Liver (tissue), 9 donors: Measurements from ENCODE around the gene SDK2. TPM values are rescaled to one million over a fixed set of nuclear protein-coding genes. Genes with fewer than 3 reads are reported as not detected.

Source experiments
- DNase-seq: peaks from one replicate; pipeline ENCODE4 v3.0.0-alpha.2; 2017; ENCODE audit warnings: low spot score
- H3K27ac ChIP-seq, 2 donors: one replicate each; pipeline ENCODE4 v1.7.0; 2013; ENCODE audit warnings: inconsistent platforms in 2 of 2, low read length in 2 of 2, control low read depth in 1 of 2, low read depth in 1 of 2, mild to moderate bottlenecking in 1 of 2
- H3K27me3 ChIP-seq, 4 donors: one replicate each; pipeline versions ENCODE4 v1.6.1 to v1.7.0; 2013; ENCODE audit warnings: low read length in 3 of 4, inconsistent platforms in 1 of 4, mild to moderate bottlenecking in 1 of 4, moderate library complexity in 1 of 4; ENCODE audit not compliant: control insufficient read depth in 4 of 4, insufficient read depth in 4 of 4
- H3K36me3 ChIP-seq, 4 donors: one replicate each; pipeline versions ENCODE4 v1.6.1 to v1.7.0; 2013; ENCODE audit warnings: low read length in 3 of 4, mild to moderate bottlenecking in 3 of 4, low read depth in 1 of 4, moderate library complexity in 1 of 4; ENCODE audit not compliant: control insufficient read depth in 4 of 4, insufficient read depth in 3 of 4
- H3K4me1 ChIP-seq, 4 donors: one replicate each; pipeline versions ENCODE4 v1.6.1 to v1.7.0; 2013; ENCODE audit warnings: low read length in 3 of 4, mild to moderate bottlenecking in 3 of 4, moderate library complexity in 1 of 4; ENCODE audit not compliant: control insufficient read depth in 4 of 4, insufficient read depth in 4 of 4
- H3K4me3 ChIP-seq, 3 donors: one replicate each; pipeline versions ENCODE4 v1.6.1 to v1.7.0; 2013; ENCODE audit warnings: low read length in 3 of 3, control low read depth in 1 of 3, low read depth in 1 of 3, mild to moderate bottlenecking in 1 of 3
- H3K9ac ChIP-seq, 2 donors: one replicate each; pipeline ENCODE4 v1.7.0; 2013; ENCODE audit warnings: low read length in 2 of 2, mild to moderate bottlenecking in 2 of 2, moderate library complexity in 2 of 2, control low read depth in 1 of 2, low read depth in 1 of 2
- H3K9me3 ChIP-seq, 4 donors: one replicate each; pipeline versions ENCODE4 v1.6.1 to v1.7.0; 2013; ENCODE audit warnings: low read length in 3 of 4; ENCODE audit not compliant: control insufficient read depth in 4 of 4
- EGR1 ChIP-seq, 2 donors: IDR thresholded peaks; 2 replicates each; pipeline ENCODE4 v1.6.1; 2016 to 2018; ENCODE audit warnings: antibody characterized with exemption in 2 of 2, low read depth in 2 of 2
- FOXA1 ChIP-seq: IDR thresholded peaks from 2 replicates; pipeline ENCODE4 v1.6.1; 2016; ENCODE audit warnings: antibody characterized with exemption
- FOXA2 ChIP-seq: IDR thresholded peaks from 2 replicates; pipeline ENCODE4 v1.6.1; 2016; ENCODE audit warnings: antibody characterized with exemption
- GABPA ChIP-seq, 2 donors: IDR thresholded peaks in 1 of 2; conservative IDR thresholded peaks in 1 of 2; 2 replicates each; pipeline ENCODE4 v1.6.1; 2016; ENCODE audit warnings: antibody characterized with exemption in 2 of 2, mild to moderate bottlenecking in 1 of 2, moderate library complexity in 1 of 2
- HNF4A ChIP-seq, 2 donors: conservative IDR thresholded peaks; 2 replicates each; pipeline ENCODE4 v1.6.1; 2016; ENCODE audit warnings: antibody characterized with exemption in 2 of 2, mild to moderate bottlenecking in 2 of 2
- HNF4G ChIP-seq: IDR thresholded peaks from 2 replicates; pipeline ENCODE4 v1.6.1; 2016; ENCODE audit warnings: antibody characterized with exemption
- NR2F2 ChIP-seq: IDR thresholded peaks from 2 replicates; pipeline ENCODE4 v1.6.1; 2016; ENCODE audit warnings: antibody characterized with exemption
- RAD21 ChIP-seq, 2 donors: IDR thresholded peaks; 2 replicates each; pipeline ENCODE4 v1.6.1; 2016; ENCODE audit warnings: antibody characterized with exemption in 2 of 2, mild to moderate bottlenecking in 2 of 2
- RXRA ChIP-seq, 2 donors: IDR thresholded peaks; 2 replicates each; pipeline ENCODE4 v1.6.1; 2017 to 2018; ENCODE audit warnings: antibody characterized with exemption in 2 of 2, mild to moderate bottlenecking in 1 of 2
- SP1 ChIP-seq: IDR thresholded peaks from 2 replicates; pipeline ENCODE4 v1.6.1; 2018; ENCODE audit warnings: antibody characterized with exemption, mild to moderate bottlenecking
- TAF1 ChIP-seq: conservative IDR thresholded peaks from 2 replicates; pipeline ENCODE4 v1.6.1; 2016; ENCODE audit warnings: antibody characterized with exemption, mild to moderate bottlenecking
- YY1 ChIP-seq: IDR thresholded peaks from 2 replicates; pipeline ENCODE4 v1.6.1; 2016; ENCODE audit warnings: antibody characterized with exemption, mild to moderate bottlenecking
- WGBS: extraction: QIAGEN DNeasy Blood & Tissue Kit; methylation state at CpG from one replicate; pipeline ENCODE4 v1.1.7; 2013; 5-methylcytosine and 5-hydroxymethylcytosine counted together
- polyA plus RNA-seq, 2 donors: library from polyadenylated mRNA; stranded (reverse) in 1 of 2; unstranded in 1 of 2; fragments of 200-250 nt in 1 of 2; fragments of >200 nt in 1 of 2; fragmentation: Nextera tagmentation in 1 of 2; extraction: Ambion mirVana in 1 of 2; gene quantifications; one replicate each; pipeline versions ENCODE4 v1.2.1 to v1.2.3, GENCODE V29; 2013 to 2015
- total RNA-seq, 2 donors: library from RNA; depleted of rRNA; stranded (reverse); fragments of >200 nt; gene quantifications; one replicate each; pipeline ENCODE4 v1.2.3, GENCODE V29; 2014
- TF ChIP-seq, protein P1 (sequence below): IDR thresholded peaks from 2 replicates; pipeline ENCODE4 v1.6.1; 2016; ENCODE audit warnings: antibody characterized with exemption
- TF ChIP-seq, protein P2 (sequence below): fragments of 150-350 bp; IDR thresholded peaks from 2 replicates; pipeline ENCODE4 v1.5.1; 2017; ENCODE audit warnings: improper control_type of control experiment, low read depth, low read length; ENCODE audit not compliant: missing input control
- TF ChIP-seq, protein P3 (sequence below): IDR thresholded peaks from 2 replicates; pipeline ENCODE4 v1.6.1; 2016; ENCODE audit warnings: antibody characterized with exemption
- TF ChIP-seq, protein P4 (sequence below): IDR thresholded peaks from 2 replicates; pipeline ENCODE4 v1.6.1; 2016; ENCODE audit warnings: antibody characterized with exemption, mild to moderate bottlenecking
- TF ChIP-seq, protein P5 (sequence below): IDR thresholded peaks from 2 replicates; pipeline ENCODE4 v1.6.1; 2016; ENCODE audit warnings: antibody characterized with exemption
- donor health status: healthy.
- donor health status: healthy.
- donor health status: healthy.
- donor health status: healthy.
- donor health status: healthy.

SDK2 gene
- total and polyA plus RNA-seq, 4 donors: 0.05 to 0.42 (median 0.10) TPM

DNA sequence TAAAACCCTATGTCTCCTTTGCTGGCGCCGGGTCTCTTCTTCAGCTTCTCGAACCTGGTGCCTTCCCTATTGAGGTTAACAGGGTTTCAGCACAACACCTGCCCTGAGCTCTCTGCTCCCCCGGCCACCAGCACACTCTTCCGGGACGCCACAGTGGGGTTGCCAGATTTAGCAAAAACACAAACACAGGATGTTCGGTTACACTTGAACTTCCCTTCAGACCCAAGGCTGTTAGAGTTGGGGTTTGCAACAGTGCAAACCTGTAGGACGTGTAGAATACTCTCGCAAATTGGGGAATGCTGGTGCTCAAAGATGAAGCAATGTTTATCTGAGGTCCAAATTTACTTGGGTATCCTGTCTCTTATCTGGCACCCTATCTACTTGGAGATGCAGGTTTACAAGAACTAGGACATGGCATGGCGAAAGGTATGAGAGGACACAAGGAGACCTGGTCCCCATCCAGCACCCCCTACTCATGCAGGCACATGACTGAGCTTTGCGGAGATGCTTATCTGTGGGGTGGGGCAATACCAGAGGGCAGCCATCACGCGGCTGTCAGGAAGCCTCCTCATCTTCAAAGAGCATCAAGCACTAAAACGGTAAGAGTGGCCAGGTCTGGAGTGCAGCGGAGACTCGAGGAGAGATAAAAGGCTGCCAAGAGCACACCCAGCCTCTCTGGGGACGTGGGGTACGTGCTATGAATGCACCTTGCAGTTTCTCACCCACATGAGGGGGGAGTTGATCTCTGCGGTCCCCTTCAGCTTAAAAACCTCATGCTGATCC lies 52.8 kb downstream of the SDK2 start:
- Histone ChIP-seq H3K36me3 (no peaks in the 10 kb centered on the region), H3K9me3 (no peaks in the 10 kb centered on the region), H3K9ac (no peak overlapping the region), H3K27me3 (peaks cover 0 to 2% (median 0%) of the 10 kb centered on the region in 4 donors), H3K4me1 (peaks cover 0 to 5% (median 0%) of the 10 kb centered on the region in 4 donors), H3K4me3 (no peak overlapping the region), H3K27ac (no peak overlapping the region)
- DNase-seq: no peak
- 43% methylated on average over 19 of the region's 19 CpGs for WGBS
- TF ChIP-seq, protein P1, sequence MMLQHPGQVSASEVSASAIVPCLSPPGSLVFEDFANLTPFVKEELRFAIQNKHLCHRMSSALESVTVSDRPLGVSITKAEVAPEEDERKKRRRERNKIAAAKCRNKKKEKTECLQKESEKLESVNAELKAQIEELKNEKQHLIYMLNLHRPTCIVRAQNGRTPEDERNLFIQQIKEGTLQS: no peak
- TF ChIP-seq, protein P2, sequence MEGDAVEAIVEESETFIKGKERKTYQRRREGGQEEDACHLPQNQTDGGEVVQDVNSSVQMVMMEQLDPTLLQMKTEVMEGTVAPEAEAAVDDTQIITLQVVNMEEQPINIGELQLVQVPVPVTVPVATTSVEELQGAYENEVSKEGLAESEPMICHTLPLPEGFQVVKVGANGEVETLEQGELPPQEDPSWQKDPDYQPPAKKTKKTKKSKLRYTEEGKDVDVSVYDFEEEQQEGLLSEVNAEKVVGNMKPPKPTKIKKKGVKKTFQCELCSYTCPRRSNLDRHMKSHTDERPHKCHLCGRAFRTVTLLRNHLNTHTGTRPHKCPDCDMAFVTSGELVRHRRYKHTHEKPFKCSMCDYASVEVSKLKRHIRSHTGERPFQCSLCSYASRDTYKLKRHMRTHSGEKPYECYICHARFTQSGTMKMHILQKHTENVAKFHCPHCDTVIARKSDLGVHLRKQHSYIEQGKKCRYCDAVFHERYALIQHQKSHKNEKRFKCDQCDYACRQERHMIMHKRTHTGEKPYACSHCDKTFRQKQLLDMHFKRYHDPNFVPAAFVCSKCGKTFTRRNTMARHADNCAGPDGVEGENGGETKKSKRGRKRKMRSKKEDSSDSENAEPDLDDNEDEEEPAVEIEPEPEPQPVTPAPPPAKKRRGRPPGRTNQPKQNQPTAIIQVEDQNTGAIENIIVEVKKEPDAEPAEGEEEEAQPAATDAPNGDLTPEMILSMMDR: no peak
- TF ChIP-seq, protein P3, sequence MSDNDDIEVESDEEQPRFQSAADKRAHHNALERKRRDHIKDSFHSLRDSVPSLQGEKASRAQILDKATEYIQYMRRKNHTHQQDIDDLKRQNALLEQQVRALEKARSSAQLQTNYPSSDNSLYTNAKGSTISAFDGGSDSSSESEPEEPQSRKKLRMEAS: no peak

DNA sequence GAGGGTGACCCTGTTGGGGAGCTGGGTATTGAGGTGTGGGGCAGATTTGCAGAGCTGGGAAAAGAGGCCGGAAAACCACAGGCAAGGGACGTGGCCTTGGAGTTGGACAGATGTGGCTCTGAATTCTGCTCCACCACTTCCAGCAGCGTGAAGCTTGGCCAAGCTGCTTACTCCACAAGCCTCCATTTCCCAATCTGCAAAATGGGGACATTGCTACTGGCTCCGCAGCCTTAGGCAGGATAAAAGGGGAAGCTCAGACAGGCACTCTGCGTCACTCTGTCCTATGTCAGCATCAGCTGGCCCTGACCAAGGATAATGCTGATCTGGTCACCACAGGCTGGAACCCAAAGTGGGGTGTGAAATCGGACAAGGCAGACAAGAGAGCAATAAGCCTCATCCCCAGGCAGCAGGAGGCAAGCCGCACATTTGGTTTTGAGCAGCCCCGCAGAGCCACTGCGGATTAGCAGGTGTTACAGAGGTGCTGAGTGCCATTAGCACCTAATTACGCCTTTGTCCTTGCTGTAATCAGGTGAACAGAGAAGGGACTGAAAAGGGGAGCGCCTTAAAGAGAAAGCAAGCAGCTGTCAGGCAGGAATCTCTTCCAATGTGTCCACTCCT lies 54.8 kb downstream of the SDK2 start:
- H3K9me3 ChIP-seq: no peaks in the 10 kb centered on the region
- TF ChIP-seq, protein P2: no peak
- no peak for TF ChIP-seq SP1
- TF ChIP-seq, protein P4, sequence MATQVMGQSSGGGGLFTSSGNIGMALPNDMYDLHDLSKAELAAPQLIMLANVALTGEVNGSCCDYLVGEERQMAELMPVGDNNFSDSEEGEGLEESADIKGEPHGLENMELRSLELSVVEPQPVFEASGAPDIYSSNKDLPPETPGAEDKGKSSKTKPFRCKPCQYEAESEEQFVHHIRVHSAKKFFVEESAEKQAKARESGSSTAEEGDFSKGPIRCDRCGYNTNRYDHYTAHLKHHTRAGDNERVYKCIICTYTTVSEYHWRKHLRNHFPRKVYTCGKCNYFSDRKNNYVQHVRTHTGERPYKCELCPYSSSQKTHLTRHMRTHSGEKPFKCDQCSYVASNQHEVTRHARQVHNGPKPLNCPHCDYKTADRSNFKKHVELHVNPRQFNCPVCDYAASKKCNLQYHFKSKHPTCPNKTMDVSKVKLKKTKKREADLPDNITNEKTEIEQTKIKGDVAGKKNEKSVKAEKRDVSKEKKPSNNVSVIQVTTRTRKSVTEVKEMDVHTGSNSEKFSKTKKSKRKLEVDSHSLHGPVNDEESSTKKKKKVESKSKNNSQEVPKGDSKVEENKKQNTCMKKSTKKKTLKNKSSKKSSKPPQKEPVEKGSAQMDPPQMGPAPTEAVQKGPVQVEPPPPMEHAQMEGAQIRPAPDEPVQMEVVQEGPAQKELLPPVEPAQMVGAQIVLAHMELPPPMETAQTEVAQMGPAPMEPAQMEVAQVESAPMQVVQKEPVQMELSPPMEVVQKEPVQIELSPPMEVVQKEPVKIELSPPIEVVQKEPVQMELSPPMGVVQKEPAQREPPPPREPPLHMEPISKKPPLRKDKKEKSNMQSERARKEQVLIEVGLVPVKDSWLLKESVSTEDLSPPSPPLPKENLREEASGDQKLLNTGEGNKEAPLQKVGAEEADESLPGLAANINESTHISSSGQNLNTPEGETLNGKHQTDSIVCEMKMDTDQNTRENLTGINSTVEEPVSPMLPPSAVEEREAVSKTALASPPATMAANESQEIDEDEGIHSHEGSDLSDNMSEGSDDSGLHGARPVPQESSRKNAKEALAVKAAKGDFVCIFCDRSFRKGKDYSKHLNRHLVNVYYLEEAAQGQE: no peak
- TF ChIP-seq, protein P3: no peak
- TF ChIP-seq NR2F2: no peak
- TF ChIP-seq RAD21 (IDR thresholded peaks at IDR 0.05): no peak
- no peak for TF ChIP-seq RXRA (IDR thresholded peaks at IDR 0.05)
- TF ChIP-seq, protein P5, sequence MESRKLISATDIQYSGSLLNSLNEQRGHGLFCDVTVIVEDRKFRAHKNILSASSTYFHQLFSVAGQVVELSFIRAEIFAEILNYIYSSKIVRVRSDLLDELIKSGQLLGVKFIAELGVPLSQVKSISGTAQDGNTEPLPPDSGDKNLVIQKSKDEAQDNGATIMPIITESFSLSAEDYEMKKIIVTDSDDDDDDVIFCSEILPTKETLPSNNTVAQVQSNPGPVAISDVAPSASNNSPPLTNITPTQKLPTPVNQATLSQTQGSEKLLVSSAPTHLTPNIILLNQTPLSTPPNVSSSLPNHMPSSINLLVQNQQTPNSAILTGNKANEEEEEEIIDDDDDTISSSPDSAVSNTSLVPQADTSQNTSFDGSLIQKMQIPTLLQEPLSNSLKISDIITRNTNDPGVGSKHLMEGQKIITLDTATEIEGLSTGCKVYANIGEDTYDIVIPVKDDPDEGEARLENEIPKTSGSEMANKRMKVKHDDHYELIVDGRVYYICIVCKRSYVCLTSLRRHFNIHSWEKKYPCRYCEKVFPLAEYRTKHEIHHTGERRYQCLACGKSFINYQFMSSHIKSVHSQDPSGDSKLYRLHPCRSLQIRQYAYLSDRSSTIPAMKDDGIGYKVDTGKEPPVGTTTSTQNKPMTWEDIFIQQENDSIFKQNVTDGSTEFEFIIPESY: no peak
- no peak for TF ChIP-seq HNF4G
- no peak for TF ChIP-seq EGR1 (IDR thresholded peaks at IDR 0.05; ENCODE audit: low read depth in 2 of 2)
- no peak for TF ChIP-seq FOXA1
- TF ChIP-seq YY1: no peak
- TF ChIP-seq FOXA2: no peak
- TF ChIP-seq, protein P1: no peak
- TF ChIP-seq TAF1: no peak
- no peak for TF ChIP-seq HNF4A (conservative IDR thresholded peaks at IDR 0.05)
- no peak for TF ChIP-seq GABPA (IDR thresholded peaks at IDR 0.05 in 1 of 2, conservative IDR thresholded peaks at IDR 0.05 in 1 of 2)
- H3K4me1 ChIP-seq: peaks cover 0 to 5% (median 0%) of the 10 kb centered on the region in 4 donors
- no peak overlapping the region for H3K4me3 ChIP-seq
- H3K27ac ChIP-seq: no peak overlapping the region
- no peak overlapping the region for H3K9ac ChIP-seq
- WGBS: 63% methylated on average over 11 of the region's 11 CpGs
- DNase-seq: no peak
- H3K36me3 ChIP-seq: no peaks in the 10 kb centered on the region
- H3K27me3 ChIP-seq: peaks cover 0 to 2% (median 0%) of the 10 kb centered on the region in 4 donors
